ENCODE data around the gene PTTG2.

- TF ChIP-seq, protein P1, sequence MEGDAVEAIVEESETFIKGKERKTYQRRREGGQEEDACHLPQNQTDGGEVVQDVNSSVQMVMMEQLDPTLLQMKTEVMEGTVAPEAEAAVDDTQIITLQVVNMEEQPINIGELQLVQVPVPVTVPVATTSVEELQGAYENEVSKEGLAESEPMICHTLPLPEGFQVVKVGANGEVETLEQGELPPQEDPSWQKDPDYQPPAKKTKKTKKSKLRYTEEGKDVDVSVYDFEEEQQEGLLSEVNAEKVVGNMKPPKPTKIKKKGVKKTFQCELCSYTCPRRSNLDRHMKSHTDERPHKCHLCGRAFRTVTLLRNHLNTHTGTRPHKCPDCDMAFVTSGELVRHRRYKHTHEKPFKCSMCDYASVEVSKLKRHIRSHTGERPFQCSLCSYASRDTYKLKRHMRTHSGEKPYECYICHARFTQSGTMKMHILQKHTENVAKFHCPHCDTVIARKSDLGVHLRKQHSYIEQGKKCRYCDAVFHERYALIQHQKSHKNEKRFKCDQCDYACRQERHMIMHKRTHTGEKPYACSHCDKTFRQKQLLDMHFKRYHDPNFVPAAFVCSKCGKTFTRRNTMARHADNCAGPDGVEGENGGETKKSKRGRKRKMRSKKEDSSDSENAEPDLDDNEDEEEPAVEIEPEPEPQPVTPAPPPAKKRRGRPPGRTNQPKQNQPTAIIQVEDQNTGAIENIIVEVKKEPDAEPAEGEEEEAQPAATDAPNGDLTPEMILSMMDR (IDR thresholded peaks at IDR 0.05; ENCODE audit: insufficient read depth, low read length, poor library complexity, severe bottlenecking): no peak
- no peak for TF ChIP-seq EZH2phosphoT487 (conservative IDR thresholded peaks at IDR 0.05; ENCODE audit: low read length)
Observed at GRCh38 chr4:37953620-37954293, 6.4 kb upstream of the PTTG2 start.
